ENCODE data around the gene EPYC.
"Not testable (repeated sequence)": the region's sequence is repeated elsewhere in the genome, so short reads cannot be mapped to it uniquely, and the experiment has no call there.

The EPYC gene

GRCh38 chr12:90990611-90991010 is 14.2 kb downstream of the EPYC start:
- no peak for DNase-seq

GRCh38 chr12:90989686-90990111 is 15.1 kb downstream of the EPYC start:
- no peak for DNase-seq

- DNase-seq = no peak
These were observed 17.3 kb downstream of the EPYC start for GRCh38 chr12:90987520-90987919.

- no peak for DNase-seq
These were observed 17.7 kb downstream of the EPYC start for GRCh38 chr12:90987101-90987500.

GRCh38 chr12:90985331-90985730 is 19.4 kb downstream of the EPYC start:
- not testable (repeated sequence) for DNase-seq

GRCh38 chr12:90984114-90984513 is 20.7 kb downstream of the EPYC start:
- DNase-seq = no peak

- no peak for DNase-seq
These were observed 22.6 kb downstream of the EPYC start for GRCh38 chr12:90982170-90982569.

- DNase-seq = peak; percentile 51
These were observed 24.8 kb downstream of the EPYC start for GRCh38 chr12:90979951-90980350.

GRCh38 chr12:90979019-90979418 is 25.8 kb downstream of the EPYC start:
- no peak for DNase-seq

- DNase-seq = no peak
These were observed 26.5 kb downstream of the EPYC start for GRCh38 chr12:90978117-90978770.

- DNase-seq = no peak
These were observed 27.5 kb downstream of the EPYC start for GRCh38 chr12:90977224-90977623.

- DNase-seq = no peak
These were observed 30.5 kb downstream of the EPYC start for GRCh38 chr12:90974286-90974685.

GRCh38 chr12:90972226-90972625 is 32.5 kb downstream of the EPYC start:
- DNase-seq = no peak

GRCh38 chr12:90970911-90971310 is 33.9 kb downstream of the EPYC start:
- DNase-seq = no peak

GRCh38 chr12:90970471-90970870 is 34.3 kb downstream of the EPYC start:
- no peak for DNase-seq

- DNase-seq = no peak
These were observed 34.9 kb downstream of the EPYC start for GRCh38 chr12:90969851-90970250.

GRCh38 chr12:90969346-90969745 is 35.4 kb downstream of the EPYC start:
- no peak for DNase-seq

GRCh38 chr12:90965204-90965603 is 39.6 kb downstream of the EPYC start:
- DNase-seq = no peak

- DNase-seq = no peak
These were observed 40.2 kb downstream of the EPYC start for GRCh38 chr12:90964616-90965015.

GRCh38 chr12:90963946-90964345 is 40.8 kb downstream of the EPYC start:
- DNase-seq = no peak

- DNase-seq = no peak
These were observed 43.6 kb downstream of the EPYC start for GRCh38 chr12:90961154-90961553.

GRCh38 chr12:90959538-90960139 is 45.1 kb downstream of the EPYC start:
- DNase-seq = peak; percentile 43

- DNase-seq = no peak
These were observed 45.7 kb downstream of the EPYC start for GRCh38 chr12:90959032-90959431.

GRCh38 chr12:90958347-90958746 is 46.4 kb downstream of the EPYC start:
- DNase-seq = no peak

GRCh38 chr12:90954921-90955320 is 49.9 kb downstream of the EPYC start, which contains the start of gene CCER1:
CCER1 (minus strand) TSS chr12:90955176; CDS start chr12:90954742, 434 bp downstream.
- no peak for DNase-seq
